Measurements from ENCODE around the gene LTC4S. TPM values are rescaled to one million over a fixed set of nuclear protein-coding genes. Genes with fewer than 3 reads are reported as not detected.

Gene LTC4S
- polyA plus RNA-seq, 4 donors: 2.2 to 4.6 (median 3.4) TPM

- DNase-seq (ENCODE audit: low read depth in 4 of 4, low spot score in 3 of 4): no peak
Observed at GRCh38 chr5:179840766-179841165, 47.0 kb downstream of the LTC4S start.

GRCh38 chr5:179841621-179842020, 47.8 kb downstream of the LTC4S start:
- DNase-seq (ENCODE audit: low read depth in 4 of 4, low spot score in 3 of 4): no peak

Other genes with a start within 250 kb of the LTC4S start
- gene RUFY1, start 243.4 kb upstream of the LTC4S start, polyA plus RNA-seq (ENCODE audit: insufficient read length in 4 of 4): 10 to 100 TPM; 51.6 to 91.5 (median 83.7) TPM
- 1,000 to 10,000 TPM in 3 of 4 donors, 100 to 1,000 TPM in 1; 889 to 1,576 (median 1,143) TPM for gene HNRNPH1, start 170.3 kb upstream of the LTC4S start, polyA plus RNA-seq (ENCODE audit: insufficient read length in 4 of 4)
- gene CBY3, start 113.0 kb upstream of the LTC4S start, polyA plus RNA-seq (ENCODE audit: insufficient read length in 4 of 4): 1 to 10 TPM in 1 of 4 donors, under 1 TPM in 3; 0.23 to 1.4 (median 0.27) TPM
- gene CANX, start 95.0 kb upstream of the LTC4S start, polyA plus RNA-seq (ENCODE audit: insufficient read length in 4 of 4): 100 to 1,000 TPM; 384 to 691 (median 559) TPM
- 10 to 100 TPM; 40.1 to 47.1 (median 43.2) TPM for gene MAML1, start 61.2 kb upstream of the LTC4S start, polyA plus RNA-seq (ENCODE audit: insufficient read length in 4 of 4)
- gene MGAT4B, start 12.9 kb downstream of the LTC4S start, polyA plus RNA-seq (ENCODE audit: insufficient read length in 4 of 4): 100 to 1,000 TPM in 3 of 4 donors, 10 to 100 TPM in 1; 94.1 to 176 (median 169) TPM
- gene SQSTM1, start 26.9 kb downstream of the LTC4S start, polyA plus RNA-seq (ENCODE audit: insufficient read length in 4 of 4): 100 to 1,000 TPM in 2 of 4 donors, 10 to 100 TPM in 2; 87.6 to 119 (median 101) TPM
- 10 to 100 TPM; 28.4 to 50.3 (median 33.7) TPM for gene MRNIP, start 64.8 kb downstream of the LTC4S start, polyA plus RNA-seq (ENCODE audit: insufficient read length in 4 of 4)
- 100 to 1,000 TPM in 2 of 4 donors, 10 to 100 TPM in 2; 95.5 to 137 (median 102) TPM for gene TBC1D9B, start 113.9 kb downstream of the LTC4S start, polyA plus RNA-seq (ENCODE audit: insufficient read length in 4 of 4)

All from left renal pelvis (tissue), 4 donors.